ENCODE data around the gene NOXO1. TPM values are rescaled to one million over a fixed set of nuclear protein-coding genes. Genes with fewer than 3 reads are reported as not detected.

Gene NOXO1
- total and polyA plus RNA-seq, 10 of the 15 experiments (the other 5 are each of a cell fraction or from before 2014, with no cell fraction given): 0.09 to 0.76 (median 0.26) TPM; not detected in 4

DNA sequence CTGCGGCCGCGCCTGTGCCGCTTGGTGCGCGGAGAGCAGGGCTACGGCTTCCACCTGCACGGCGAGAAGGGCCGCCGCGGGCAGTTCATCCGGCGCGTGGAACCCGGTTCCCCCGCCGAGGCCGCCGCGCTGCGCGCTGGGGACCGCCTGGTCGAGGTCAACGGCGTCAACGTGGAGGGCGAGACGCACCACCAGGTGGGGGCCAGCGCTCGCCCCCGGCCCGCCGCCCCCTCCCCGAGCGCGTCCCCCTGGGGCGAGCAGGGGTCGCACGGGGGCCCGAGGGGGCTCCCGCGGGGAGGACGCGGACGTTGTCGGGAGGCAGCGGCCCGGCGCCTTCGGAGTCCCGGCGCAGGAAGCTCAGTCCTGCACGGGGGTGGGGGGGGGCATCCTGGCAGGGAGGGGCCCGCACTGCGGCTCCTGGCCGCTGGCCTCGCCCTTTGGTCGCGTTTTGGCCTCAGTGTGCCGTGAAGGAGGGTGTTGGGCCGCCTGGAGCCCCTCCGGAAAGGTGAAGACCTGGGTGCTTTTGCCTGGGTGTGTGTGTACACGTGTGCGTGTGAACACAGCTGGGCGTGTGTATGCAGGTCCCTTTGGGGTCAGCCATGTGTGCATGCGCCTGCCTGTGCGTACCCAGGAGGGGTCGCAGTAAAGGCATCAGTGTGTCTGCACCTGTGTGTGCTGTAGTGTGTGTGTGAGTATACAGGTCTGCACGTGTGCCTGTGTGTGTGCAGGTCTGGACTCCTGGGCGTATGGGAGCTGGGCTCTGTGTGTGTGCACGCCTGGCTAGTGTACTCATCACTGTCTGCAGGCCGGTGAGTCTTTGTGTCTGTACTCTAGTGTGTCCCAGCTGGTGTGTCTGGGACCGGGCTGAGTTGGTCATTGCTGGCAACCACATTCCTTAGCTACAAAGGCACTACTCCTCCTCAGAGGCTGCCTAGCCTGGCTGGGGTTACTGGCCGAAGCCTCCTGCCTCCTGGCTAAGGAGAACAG, 46.0 kb upstream of the NOXO1 start:
- H3K27me3 ChIP-seq (replicated peaks in 1 of 2; ENCODE audit: control insufficient read depth in 2 of 2, insufficient read depth in 2 of 2, low read length in 1 of 2): peaks cover 11 to 13% of the 10 kb centered on the region in 2 experiments
- H2AFZ ChIP-seq (ENCODE audit: control insufficient read depth, low read depth, low read length): no peak overlapping the region
- no peaks in the 10 kb centered on the region for H3K36me3 ChIP-seq (ENCODE audit: control insufficient read depth in 2 of 2, insufficient read depth in 2 of 2, low read length in 1 of 2)
- no peaks in the 10 kb centered on the region for H3K79me2 ChIP-seq (ENCODE audit: control insufficient read depth, insufficient read depth, low read length)
- WGBS (ENCODE audit: insufficient coverage, insufficient replicate concordance, low lambda C conversion rate, missing lambda C conversion rate): 15% methylated on average over 22 of the region's 76 CpGs
- BruUV-seq (replicated peaks): no TSS peak
- no peak for DNase-seq (ENCODE audit: low read depth, low spot score)
- peaks cover 5% of the 10 kb centered on the region; the same call in 1 of the 2 replicates for H4K20me1 ChIP-seq (ENCODE audit: control insufficient read depth, insufficient read depth)
- H3K4me2 ChIP-seq (ENCODE audit: control insufficient read depth, insufficient read depth): peak overlapping the region; percentile 9; the same call in 1 of the 2 replicates
- ChIA-PET SMC1A (ENCODE audit: uncharacterized antibody, unreplicated experiment) (no interaction called here), CTCF (no interaction called here), RAD21 (ENCODE audit: unreplicated experiment) (no interaction called here), POLR2A (no interaction called here)
- H3K27ac ChIP-seq (ENCODE audit: control insufficient read depth, insufficient read depth): no peak overlapping the region
- intact Hi-C loops (cut with micrococcal nuclease; ENCODE audit: unreplicated experiment): no loop called here
- in situ Hi-C loops (cut with MboI): no loop called here
- no peak overlapping the region for H3K9ac ChIP-seq (ENCODE audit: control insufficient read depth, insufficient read depth, low read length)
- H3K9me3 ChIP-seq (replicated peaks; ENCODE audit: control insufficient read depth, insufficient read depth, low read length): no peaks in the 10 kb centered on the region
- TF ChIP-seq BHLHE40 (IDR thresholded peaks at IDR 0.05; ENCODE audit: borderline replicate concordance in 1 of 2, low read depth in 2 of 2, low read length in 1 of 2): peak in 1 of 2 experiments; percentile 38; a peak in 1 of 4 replicates
- TF ChIP-seq, protein P1, sequence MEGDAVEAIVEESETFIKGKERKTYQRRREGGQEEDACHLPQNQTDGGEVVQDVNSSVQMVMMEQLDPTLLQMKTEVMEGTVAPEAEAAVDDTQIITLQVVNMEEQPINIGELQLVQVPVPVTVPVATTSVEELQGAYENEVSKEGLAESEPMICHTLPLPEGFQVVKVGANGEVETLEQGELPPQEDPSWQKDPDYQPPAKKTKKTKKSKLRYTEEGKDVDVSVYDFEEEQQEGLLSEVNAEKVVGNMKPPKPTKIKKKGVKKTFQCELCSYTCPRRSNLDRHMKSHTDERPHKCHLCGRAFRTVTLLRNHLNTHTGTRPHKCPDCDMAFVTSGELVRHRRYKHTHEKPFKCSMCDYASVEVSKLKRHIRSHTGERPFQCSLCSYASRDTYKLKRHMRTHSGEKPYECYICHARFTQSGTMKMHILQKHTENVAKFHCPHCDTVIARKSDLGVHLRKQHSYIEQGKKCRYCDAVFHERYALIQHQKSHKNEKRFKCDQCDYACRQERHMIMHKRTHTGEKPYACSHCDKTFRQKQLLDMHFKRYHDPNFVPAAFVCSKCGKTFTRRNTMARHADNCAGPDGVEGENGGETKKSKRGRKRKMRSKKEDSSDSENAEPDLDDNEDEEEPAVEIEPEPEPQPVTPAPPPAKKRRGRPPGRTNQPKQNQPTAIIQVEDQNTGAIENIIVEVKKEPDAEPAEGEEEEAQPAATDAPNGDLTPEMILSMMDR (IDR thresholded peaks at IDR 0.05 in 2 of 3, conservative IDR thresholded peaks at IDR 0.05 in 1 of 3; ENCODE audit: control insufficient read depth in 2 of 3, extremely low read depth in 1 of 3, insufficient read depth in 1 of 3, low read depth in 3 of 3, low read length in 3 of 3): peak in 1 of 3 experiments; percentile 14; a peak in 1 of 6 replicates
- TF ChIP-seq EZH2 (IDR thresholded peaks at IDR 0.05; ENCODE audit: borderline replicate concordance, control insufficient read depth, low read depth, low read length): 0 out of 2 replicates have a peak, but pooled peaks have one; percentile 78
- TF ChIP-seq HCFC1 (IDR thresholded peaks at IDR 0.05; ENCODE audit: low read length): no peak
- no peak overlapping the region; the same call in 1 of the 2 replicates for H3K4me3 ChIP-seq
- peak; percentile 35 for FAIRE-seq
- ATAC-seq: no peak
- H3K4me1 ChIP-seq (ENCODE audit: control insufficient read depth, insufficient read depth, low read length): peaks cover 7% of the 10 kb centered on the region

All from GM12878 (cell line).